GM10266 (cell line): ENCODE data around the gene SLC23A1.

Source experiments
- DNase-seq: peaks from one replicate; pipeline ENCODE4 v3.0.0; 2012; ENCODE audit errors: extremely low spot score
- CTCF ChIP-seq: IDR thresholded peaks from 2 replicates; pipeline ENCODE4 v1.5.1; 2012; ENCODE audit warnings: mild to moderate bottlenecking, low read depth; ENCODE audit not compliant: control insufficient read depth, insufficient read depth; ENCODE audit errors: missing control alignments

The SLC23A1 gene

DNA sequence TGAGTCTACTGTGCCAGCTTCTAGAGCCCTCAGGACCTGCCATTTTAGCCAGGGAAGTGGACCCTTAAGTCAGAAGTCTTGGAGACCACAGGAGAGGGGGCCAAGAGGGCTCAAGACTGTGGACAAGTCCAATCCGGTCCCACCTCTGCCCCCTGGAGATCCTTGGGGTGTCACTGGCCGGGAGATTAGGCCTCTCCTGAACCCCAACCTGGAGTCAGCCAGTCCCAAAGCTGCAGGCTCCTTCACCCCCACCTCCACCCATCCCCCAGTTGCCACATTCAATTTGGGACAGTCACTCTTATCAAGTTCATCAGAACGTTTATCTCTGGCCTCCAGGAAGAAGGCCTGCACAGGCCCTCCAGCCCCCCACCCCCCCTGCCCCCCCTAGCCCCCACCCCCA is 290 bp downstream of the SLC23A1 start:
- DNase-seq = no peak
- no peak for TF ChIP-seq CTCF

- DNase-seq = no peak
- no peak for TF ChIP-seq CTCF
Observed at GRCh38 chr5:139381837-139382761, 998 bp downstream of the SLC23A1 start.

DNA sequence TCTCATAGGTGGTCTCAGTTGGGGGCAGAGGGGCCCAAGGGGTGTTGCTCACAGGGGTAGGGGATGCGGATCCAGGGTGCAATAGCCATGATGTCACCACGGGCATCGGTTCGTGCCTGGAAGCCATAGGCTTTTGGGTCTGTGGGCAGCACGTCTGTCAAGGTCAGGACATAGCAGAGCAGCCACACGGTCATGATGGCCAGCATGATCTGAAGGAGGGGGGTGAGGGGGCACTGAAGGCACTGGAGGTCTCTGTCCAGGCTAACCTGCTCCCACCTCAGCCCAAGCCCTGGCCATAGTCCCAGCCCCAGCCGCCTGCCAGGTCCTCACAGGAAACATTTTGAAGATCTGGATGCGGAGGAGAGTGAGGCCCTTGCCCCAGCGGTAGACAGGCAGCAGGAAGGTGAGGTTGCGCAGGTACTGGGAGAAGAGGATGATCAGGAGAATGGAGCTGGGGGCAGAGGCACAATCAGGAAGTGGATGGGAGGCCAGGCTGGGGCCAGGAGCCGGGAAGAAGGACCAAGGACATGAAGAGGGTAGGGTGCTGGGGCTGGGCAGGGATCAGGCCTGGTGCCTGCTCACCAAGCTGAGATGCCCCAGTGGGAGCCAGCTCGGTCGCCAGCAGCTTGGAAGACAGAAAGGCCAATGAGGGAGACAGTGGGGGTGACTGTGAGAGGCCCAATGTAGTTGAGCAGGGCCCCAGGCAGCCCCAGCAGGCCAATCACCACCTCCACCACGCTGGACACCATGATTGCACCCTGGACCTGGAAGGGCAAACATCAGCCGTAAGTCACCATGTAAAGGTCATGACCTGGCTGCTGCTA is 3.3 kb downstream of the SLC23A1 start:
- DNase-seq = no peak
- no peak for TF ChIP-seq CTCF

- no peak for DNase-seq
- TF ChIP-seq CTCF = no peak
Observed at GRCh38 chr5:139378941-139379361, 4.1 kb downstream of the SLC23A1 start.

GRCh38 chr5:139378101-139378825 is 4.8 kb downstream of the SLC23A1 start:
- DNase-seq = no peak
- TF ChIP-seq CTCF = no peak

DNA sequence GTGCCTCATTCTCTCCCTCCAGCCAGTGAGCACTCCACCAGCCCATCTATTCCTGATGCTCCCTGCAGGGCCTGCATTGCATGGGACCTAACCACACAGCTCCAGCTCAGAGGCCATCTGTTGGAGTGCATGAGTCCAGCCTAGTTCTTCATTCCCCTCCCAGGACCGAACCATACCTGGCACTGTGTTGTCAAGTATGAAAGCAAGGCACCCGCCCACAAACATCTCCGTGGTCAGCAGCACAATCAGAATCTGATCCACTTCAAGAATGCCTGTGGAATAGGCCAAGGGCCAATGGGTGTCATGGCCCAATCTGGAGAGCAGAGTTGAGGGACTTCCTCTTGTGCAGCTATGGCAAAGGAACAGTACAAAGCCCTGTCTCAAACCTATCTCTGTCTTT is 5.9 kb downstream of the SLC23A1 start:
- DNase-seq = no peak
- TF ChIP-seq CTCF = no peak

DNA sequence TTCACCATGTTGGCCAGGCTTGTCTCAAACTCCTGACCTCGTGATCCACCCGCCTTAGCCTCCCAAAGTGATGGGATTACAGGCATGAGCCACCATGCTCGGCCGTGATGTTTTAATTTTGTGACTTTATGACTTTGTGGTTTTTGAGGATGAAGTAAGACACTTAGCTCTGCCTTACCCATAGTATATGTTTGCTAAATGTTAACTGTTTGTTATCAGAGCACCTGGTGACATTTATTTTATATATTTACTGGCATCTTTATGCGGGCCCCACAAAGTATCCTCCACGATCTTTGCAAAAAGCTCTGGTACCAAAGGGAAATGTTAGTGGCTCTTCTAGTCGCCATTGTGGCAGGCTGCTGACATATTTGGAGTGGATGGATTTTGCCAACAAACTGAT is 6.7 kb downstream of the SLC23A1 start:
- TF ChIP-seq CTCF = no peak
- DNase-seq = no peak
